ENCODE measurements around the gene PALLD.
"Not testable (repeated sequence)": the region's sequence is repeated elsewhere in the genome, so short reads cannot be mapped to it uniquely, and the experiment has no call there.

Gene PALLD

DNA sequence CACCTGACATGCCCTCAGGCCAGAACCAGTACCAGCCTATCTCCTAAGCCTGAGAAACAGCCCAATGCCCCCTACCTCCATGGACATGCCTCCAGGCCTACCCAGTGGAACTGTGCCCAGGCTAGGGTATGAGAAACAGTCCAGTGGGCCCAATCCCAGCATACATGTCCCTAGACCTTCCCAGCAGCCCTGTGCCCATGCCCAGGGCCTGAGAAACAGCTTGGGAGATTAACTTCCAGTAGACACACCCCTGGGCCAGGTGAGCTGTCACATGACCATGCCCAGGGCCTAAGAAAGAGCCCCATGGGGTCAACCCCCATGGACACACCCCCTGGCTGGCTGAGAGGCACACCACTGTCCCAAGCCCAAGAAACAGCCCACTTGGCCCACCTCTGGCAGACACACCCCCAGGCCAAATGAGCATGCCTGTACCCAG is 434.4 kb downstream of the PALLD start:
- CTCF ChIA-PET = interaction anchor here (2.7 kb wide), 1 partner anchor 9 kb away, joined by 13 read pairs; no protein-coding TSS in a partner anchor
- Histone ChIP-seq H3K27ac (ENCODE audit: extremely low read depth, low read depth, low read length) (no peak overlapping the region), H3K36me3 (ENCODE audit: control insufficient read depth in 2 of 2, insufficient read depth in 1 of 2, low read length in 2 of 2) (peaks cover 9 to 41% of the 10 kb centered on the region in 2 experiments; a peak in 2 of 3 replicates), H3K4me3 (ENCODE audit: low read depth, low read length) (no peak overlapping the region), H3K4me1 (ENCODE audit: control insufficient read depth, insufficient read depth, low read length) (no peaks in the 10 kb centered on the region), H3K9me3 (ENCODE audit: control insufficient read depth, insufficient read depth, low read depth, low read length) (no peaks in the 10 kb centered on the region)
- POLR2A ChIA-PET = no interaction called here
- TF ChIP-seq KLF9 (tag by site-specific recombination; IDR thresholded peaks at IDR 0.05; ENCODE audit: low read depth) (0 out of 2 replicates have a peak, but pooled peaks have one; percentile 9), ZBTB17 (tag by site-specific recombination; IDR thresholded peaks at IDR 0.05) (no peak), ZSCAN30 (tag by site-specific recombination; IDR thresholded peaks at IDR 0.05) (no peak), ZNF48 (tag by site-specific recombination; IDR thresholded peaks at IDR 0.05) (no peak)

DNA sequence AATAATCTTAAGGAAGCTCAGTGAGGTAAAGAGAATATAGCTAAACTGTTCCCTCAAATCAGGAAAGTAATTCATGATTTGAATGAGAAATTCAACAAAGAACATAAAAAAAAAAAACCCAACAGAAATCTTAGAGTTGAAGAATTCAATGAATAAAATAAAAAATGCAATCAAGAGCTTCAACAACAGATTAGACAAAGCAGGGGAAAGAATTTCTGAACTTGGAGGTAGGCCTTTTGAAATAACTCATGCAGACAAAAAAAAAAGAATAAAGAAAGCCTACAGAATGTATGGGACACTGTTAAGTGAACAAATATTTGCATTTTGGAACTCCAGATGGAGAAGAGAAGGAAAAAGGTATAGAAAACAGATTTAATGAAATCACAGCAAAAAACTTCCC is 435.3 kb downstream of the PALLD start:
- ChIA-PET CTCF (interaction anchor here (0.7 to 2.7 kb wide), 3 partner anchors 10 to 23 kb away, joined by 3 to 13 read pairs (median 4); no protein-coding TSS in a partner anchor), POLR2A (no interaction called here)

DNA sequence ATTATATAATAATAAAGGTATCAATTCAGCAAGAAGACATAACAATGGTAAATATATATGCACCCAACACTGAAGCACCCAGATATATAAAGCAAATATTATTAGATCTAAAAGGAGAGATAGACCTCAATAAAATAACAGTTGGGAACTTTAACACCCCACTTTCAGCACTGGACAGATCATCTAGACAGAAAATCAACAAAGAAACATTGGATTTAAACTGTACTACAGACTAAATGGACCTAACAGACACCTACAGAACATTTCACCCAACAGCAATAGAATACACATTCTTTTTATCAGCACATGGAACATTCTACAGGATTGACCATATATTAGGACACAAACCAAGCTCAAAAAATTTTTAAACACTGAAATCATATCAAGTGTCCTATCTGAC is 436.6 kb downstream of the PALLD start:
- no peak overlapping the region for H3K27ac ChIP-seq (ENCODE audit: extremely low read depth, low read depth, low read length)
- H3K9me3 ChIP-seq (ENCODE audit: control insufficient read depth, insufficient read depth, low read depth, low read length) = no peaks in the 10 kb centered on the region
- H3K36me3 ChIP-seq (ENCODE audit: control insufficient read depth in 2 of 2, insufficient read depth in 1 of 2, low read length in 2 of 2) = peaks cover 0 to 20% of the 10 kb centered on the region in 2 experiments; a peak in 1 of 3 replicates
- ChIA-PET CTCF (interaction anchor here (2.7 kb wide), 1 partner anchor 11 kb away, joined by 13 read pairs; no protein-coding TSS in a partner anchor), POLR2A (no interaction called here)
- no peak for TF ChIP-seq GLI4 (tag by site-specific recombination; IDR thresholded peaks at IDR 0.05)
- TF ChIP-seq, protein P1, sequence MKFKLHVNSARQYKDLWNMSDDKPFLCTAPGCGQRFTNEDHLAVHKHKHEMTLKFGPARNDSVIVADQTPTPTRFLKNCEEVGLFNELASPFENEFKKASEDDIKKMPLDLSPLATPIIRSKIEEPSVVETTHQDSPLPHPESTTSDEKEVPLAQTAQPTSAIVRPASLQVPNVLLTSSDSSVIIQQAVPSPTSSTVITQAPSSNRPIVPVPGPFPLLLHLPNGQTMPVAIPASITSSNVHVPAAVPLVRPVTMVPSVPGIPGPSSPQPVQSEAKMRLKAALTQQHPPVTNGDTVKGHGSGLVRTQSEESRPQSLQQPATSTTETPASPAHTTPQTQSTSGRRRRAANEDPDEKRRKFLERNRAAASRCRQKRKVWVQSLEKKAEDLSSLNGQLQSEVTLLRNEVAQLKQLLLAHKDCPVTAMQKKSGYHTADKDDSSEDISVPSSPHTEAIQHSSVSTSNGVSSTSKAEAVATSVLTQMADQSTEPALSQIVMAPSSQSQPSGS (tag by site-specific recombination; IDR thresholded peaks at IDR 0.05; ENCODE audit: low read depth) = no peak
- TF ChIP-seq, protein P2, sequence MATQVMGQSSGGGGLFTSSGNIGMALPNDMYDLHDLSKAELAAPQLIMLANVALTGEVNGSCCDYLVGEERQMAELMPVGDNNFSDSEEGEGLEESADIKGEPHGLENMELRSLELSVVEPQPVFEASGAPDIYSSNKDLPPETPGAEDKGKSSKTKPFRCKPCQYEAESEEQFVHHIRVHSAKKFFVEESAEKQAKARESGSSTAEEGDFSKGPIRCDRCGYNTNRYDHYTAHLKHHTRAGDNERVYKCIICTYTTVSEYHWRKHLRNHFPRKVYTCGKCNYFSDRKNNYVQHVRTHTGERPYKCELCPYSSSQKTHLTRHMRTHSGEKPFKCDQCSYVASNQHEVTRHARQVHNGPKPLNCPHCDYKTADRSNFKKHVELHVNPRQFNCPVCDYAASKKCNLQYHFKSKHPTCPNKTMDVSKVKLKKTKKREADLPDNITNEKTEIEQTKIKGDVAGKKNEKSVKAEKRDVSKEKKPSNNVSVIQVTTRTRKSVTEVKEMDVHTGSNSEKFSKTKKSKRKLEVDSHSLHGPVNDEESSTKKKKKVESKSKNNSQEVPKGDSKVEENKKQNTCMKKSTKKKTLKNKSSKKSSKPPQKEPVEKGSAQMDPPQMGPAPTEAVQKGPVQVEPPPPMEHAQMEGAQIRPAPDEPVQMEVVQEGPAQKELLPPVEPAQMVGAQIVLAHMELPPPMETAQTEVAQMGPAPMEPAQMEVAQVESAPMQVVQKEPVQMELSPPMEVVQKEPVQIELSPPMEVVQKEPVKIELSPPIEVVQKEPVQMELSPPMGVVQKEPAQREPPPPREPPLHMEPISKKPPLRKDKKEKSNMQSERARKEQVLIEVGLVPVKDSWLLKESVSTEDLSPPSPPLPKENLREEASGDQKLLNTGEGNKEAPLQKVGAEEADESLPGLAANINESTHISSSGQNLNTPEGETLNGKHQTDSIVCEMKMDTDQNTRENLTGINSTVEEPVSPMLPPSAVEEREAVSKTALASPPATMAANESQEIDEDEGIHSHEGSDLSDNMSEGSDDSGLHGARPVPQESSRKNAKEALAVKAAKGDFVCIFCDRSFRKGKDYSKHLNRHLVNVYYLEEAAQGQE (tag by site-specific recombination; IDR thresholded peaks at IDR 0.05) = peak; percentile 64
- TF ChIP-seq KLF9 (tag by site-specific recombination; IDR thresholded peaks at IDR 0.05; ENCODE audit: low read depth) = no peak
- TF ChIP-seq ZNF169 (tag by site-specific recombination; IDR thresholded peaks at IDR 0.05) = no peak
- TF ChIP-seq ZNF626 (tag by site-specific recombination; IDR thresholded peaks at IDR 0.05) = no peak
- H3K4me1 ChIP-seq (ENCODE audit: control insufficient read depth, insufficient read depth, low read length) = no peaks in the 10 kb centered on the region
- H3K4me3 ChIP-seq (ENCODE audit: low read depth, low read length) = no peak overlapping the region

More for the DNA sequence above, 435.3 kb downstream of the PALLD start:
- Histone ChIP-seq H3K27ac (ENCODE audit: extremely low read depth, low read depth, low read length) (no peak overlapping the region), H3K4me3 (ENCODE audit: low read depth, low read length) (no peak overlapping the region), H3K4me1 (ENCODE audit: control insufficient read depth, insufficient read depth, low read length) (no peaks in the 10 kb centered on the region), H3K36me3 (ENCODE audit: control insufficient read depth in 2 of 2, insufficient read depth in 1 of 2, low read length in 2 of 2) (peaks cover 0 to 32% of the 10 kb centered on the region in 2 experiments; a peak in 2 of 3 replicates), H3K9me3 (ENCODE audit: control insufficient read depth, insufficient read depth, low read depth, low read length) (no peaks in the 10 kb centered on the region)
- TF ChIP-seq SETDB1 (IDR thresholded peaks at IDR 0.05; ENCODE audit: insufficient read length, low read length) = peak; percentile 75
- no peak for TF ChIP-seq ZNF121 (tag by site-specific recombination; IDR thresholded peaks at IDR 0.05)
- TF ChIP-seq ZNF133 (tag by site-specific recombination; IDR thresholded peaks at IDR 0.05) = no peak
- TF ChIP-seq SCRT1 (tag by site-specific recombination; IDR thresholded peaks at IDR 0.05; ENCODE audit: borderline replicate concordance) = no peak

DNA sequence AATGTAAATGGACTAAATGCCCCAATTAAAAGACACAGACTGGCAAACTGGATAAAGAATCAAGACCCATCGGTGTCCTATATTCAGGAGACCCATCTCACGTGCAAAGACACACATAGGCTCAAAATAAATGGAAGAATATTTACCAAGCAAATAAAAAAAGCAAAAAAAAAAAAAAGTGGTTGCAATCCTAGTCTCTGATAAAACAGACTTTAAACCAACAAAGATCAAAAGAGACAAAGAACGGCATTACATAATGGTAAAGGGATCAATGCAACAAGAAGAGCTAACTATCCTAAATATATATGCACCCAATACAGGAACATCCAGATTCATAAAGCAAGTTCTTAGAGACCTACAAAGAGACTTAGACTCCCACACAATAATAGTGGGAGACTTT is 440.6 kb downstream of the PALLD start:
- H3K9me3 ChIP-seq (ENCODE audit: control insufficient read depth, insufficient read depth, low read depth, low read length); H3K4me3 ChIP-seq (ENCODE audit: low read depth, low read length); H3K4me1 ChIP-seq (ENCODE audit: control insufficient read depth, insufficient read depth, low read length); POLR2A ChIA-PET; H3K27ac ChIP-seq (ENCODE audit: extremely low read depth, low read depth, low read length); H3K36me3 ChIP-seq (ENCODE audit: control insufficient read depth in 2 of 2, insufficient read depth in 1 of 2, low read length in 2 of 2): not testable (repeated sequence)
- CTCF ChIA-PET = interaction anchor here (0.6 kb wide), 1 partner anchor 854 kb away, joined by 3 read pairs; no protein-coding TSS in a partner anchor

Data from HEK293 (cell line).